Bronchial epithelial cell (primary cell): ENCODE measurements around the gene ENTPD1. TPM values are rescaled to one million over a fixed set of nuclear protein-coding genes. Genes with fewer than 3 reads are reported as not detected.

Source experiments
- DNase-seq: peaks from one replicate; pipeline ENCODE4 v3.0.0-alpha.2; 2010; ENCODE audit warnings: low read depth
- FAIRE-seq: peaks from 2 replicates; lab custom pipeline; 2011; peaks lifted over from hg19 to GRCh38; lab: Jason Lieb, UNC
- H3K27me3 ChIP-seq: 2 replicates; pipeline ENCODE4 v1.5.1; 2011; ENCODE audit warnings: low read length; ENCODE audit not compliant: control insufficient read depth, insufficient read depth
- H3K36me3 ChIP-seq: 2 replicates; pipeline ENCODE4 v1.5.1; 2011; ENCODE audit warnings: low read length; ENCODE audit not compliant: control insufficient read depth, insufficient read depth
- H3K4me3 ChIP-seq: 2 replicates; pipeline ENCODE4 v1.5.1; 2011; ENCODE audit warnings: mild to moderate bottlenecking, low read depth, low read length, control low read depth
- CTCF ChIP-seq: IDR thresholded peaks from 2 replicates; pipeline ENCODE4 v1.5.1; 2011; ENCODE audit warnings: mild to moderate bottlenecking, moderate library complexity, low read length, control low read depth, inconsistent platforms; ENCODE audit not compliant: insufficient read depth, severe bottlenecking
- total RNA-seq: library from RNA; depleted of rRNA; stranded (reverse); fragments of >200 nt; gene quantifications from 2 replicates; pipeline ENCODE4 v1.2.1, GENCODE V29; 2014

ENTPD1 gene
- total RNA-seq, 1 donor from 2014 or later, result not detected

GRCh38 chr10:95809370-95810197 is 53.6 kb downstream of the ENTPD1 start:
- Histone ChIP-seq H3K4me3 (no peak overlapping the region), H3K27me3 (peaks cover 3% of the 10 kb centered on the region), H3K36me3 (no peaks in the 10 kb centered on the region)
- no peak for DNase-seq
- FAIRE-seq, result no peak
- no peak for TF ChIP-seq CTCF

GRCh38 chr10:95810198-95810976 is 54.4 kb downstream of the ENTPD1 start:
- no peak overlapping the region for H3K4me3 ChIP-seq
- H3K36me3 ChIP-seq, result no peaks in the 10 kb centered on the region
- H3K27me3 ChIP-seq, result peaks cover 3% of the 10 kb centered on the region
- FAIRE-seq (no peak), DNase-seq (no peak)
- no peak for TF ChIP-seq CTCF

- Histone ChIP-seq H3K27me3 (no peaks in the 10 kb centered on the region), H3K36me3 (no peaks in the 10 kb centered on the region), H3K4me3 (no peak overlapping the region)
- no peak for DNase-seq
- no peak for FAIRE-seq
- no peak for TF ChIP-seq CTCF
Measured at GRCh38 chr10:95813054-95813685, 57.2 kb downstream of the ENTPD1 start.

GRCh38 chr10:95814011-95814727 is 58.2 kb downstream of the ENTPD1 start:
- H3K4me3 ChIP-seq, result no peak overlapping the region
- FAIRE-seq, result no peak

More at GRCh38 chr10:95814011-95814727, 58.2 kb downstream of the ENTPD1 start:
- peak; percentile 49 for DNase-seq
- H3K27me3 ChIP-seq, result no peaks in the 10 kb centered on the region
- H3K36me3 ChIP-seq, result no peaks in the 10 kb centered on the region
- no peak for TF ChIP-seq CTCF
